Stimulated activated CD4-positive, alpha-beta T cell treated with anti-CD3 and anti-CD28 coated beads, TNF-alpha, amount 100 ng/mL, for 48 hours (primary cell): ENCODE measurements around the gene ZSWIM9.

ENCODE experiments used
- DNase-seq, 3 donors: peaks; one replicate each; pipeline ENCODE4 v3.0.0-alpha.2; 2020; ENCODE audit warnings: low read depth in 3 of 3

Gene ZSWIM9

GRCh38 chr19:48174445-48175030 is 4.1 kb downstream of the ZSWIM9 start:
- DNase-seq = no peak

GRCh38 chr19:48175578-48175977 is 5.1 kb downstream of the ZSWIM9 start:
- DNase-seq = no peak

- no peak for DNase-seq
These were observed 5.7 kb downstream of the ZSWIM9 start for GRCh38 chr19:48176226-48176625.

GRCh38 chr19:48181505-48181904 is 11.0 kb downstream of the ZSWIM9 start:
- DNase-seq = no peak

- no peak for DNase-seq
These were observed 12.0 kb downstream of the ZSWIM9 start for GRCh38 chr19:48182434-48182833.

- DNase-seq = no peak
These were observed 12.9 kb downstream of the ZSWIM9 start for GRCh38 chr19:48183356-48183755.

GRCh38 chr19:48186015-48186414 is 15.5 kb downstream of the ZSWIM9 start:
- no peak for DNase-seq

- no peak for DNase-seq
These were observed 16.1 kb downstream of the ZSWIM9 start for GRCh38 chr19:48186541-48186991.

GRCh38 chr19:48190288-48190884 is 19.9 kb downstream of the ZSWIM9 start:
- peak; percentile 20 to 56 (median 32) for DNase-seq

GRCh38 chr19:48190885-48191284 is 20.4 kb downstream of the ZSWIM9 start:
- DNase-seq = no peak

GRCh38 chr19:48192750-48193149 is 22.3 kb downstream of the ZSWIM9 start:
- DNase-seq = no peak

- peak in 1 of 3 donors; percentile 32 for DNase-seq
These were observed 23.8 kb downstream of the ZSWIM9 start for GRCh38 chr19:48194041-48194843.

GRCh38 chr19:48194844-48195830 is 24.7 kb downstream of the ZSWIM9 start:
- DNase-seq = no peak

GRCh38 chr19:48196321-48196763 is 25.9 kb downstream of the ZSWIM9 start:
- no peak for DNase-seq

- no peak for DNase-seq
These were observed 26.6 kb downstream of the ZSWIM9 start for GRCh38 chr19:48196933-48197665.

GRCh38 chr19:48203222-48203793 is 32.8 kb downstream of the ZSWIM9 start:
- no peak for DNase-seq

GRCh38 chr19:48203794-48204628 is 33.5 kb downstream of the ZSWIM9 start:
- peak; percentile 84 to 91 (median 90) for DNase-seq

GRCh38 chr19:48206397-48207093 is 36.1 kb downstream of the ZSWIM9 start:
- no peak for DNase-seq

- no peak for DNase-seq
These were observed 39.5 kb downstream of the ZSWIM9 start for GRCh38 chr19:48210005-48210404.
